ENCODE results near the gene FEM1C.

DNA sequence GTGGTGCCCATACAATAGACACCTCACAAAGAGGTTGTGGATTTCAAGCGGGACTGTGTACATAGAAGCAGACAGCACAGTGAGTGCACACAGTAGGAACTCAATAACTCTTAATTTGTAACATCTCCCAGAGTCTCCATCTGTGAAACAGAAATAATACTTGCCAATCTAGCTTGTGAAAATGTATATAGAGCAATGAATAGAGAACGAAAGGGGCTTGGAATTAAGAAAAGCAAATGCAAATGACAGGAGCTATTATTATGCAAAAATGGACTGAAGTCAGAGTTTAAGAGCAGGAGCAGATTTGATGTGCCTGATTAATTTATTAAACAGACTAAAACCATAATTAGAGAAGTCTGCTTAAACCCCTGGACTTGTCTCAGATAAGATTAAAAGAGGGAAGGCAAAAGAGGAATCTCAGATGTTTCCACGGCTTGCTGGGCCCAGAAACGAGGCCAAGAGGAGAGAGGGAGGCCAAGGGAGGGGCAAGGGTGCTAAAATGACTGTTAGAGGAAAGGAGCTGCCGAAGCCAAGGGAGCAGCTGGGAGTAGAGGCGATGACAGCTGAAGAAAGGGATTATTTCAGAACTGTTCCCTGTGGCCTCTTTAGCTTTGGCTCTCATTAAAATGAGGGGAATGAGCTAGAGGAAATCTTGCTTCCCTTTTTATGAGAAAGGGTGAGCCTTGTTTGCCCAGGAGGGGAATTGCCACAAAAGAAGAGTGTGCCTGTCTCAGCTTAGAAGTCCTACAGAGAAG is 72.1 kb downstream of the FEM1C start:
- TF ChIP-seq, protein P1, sequence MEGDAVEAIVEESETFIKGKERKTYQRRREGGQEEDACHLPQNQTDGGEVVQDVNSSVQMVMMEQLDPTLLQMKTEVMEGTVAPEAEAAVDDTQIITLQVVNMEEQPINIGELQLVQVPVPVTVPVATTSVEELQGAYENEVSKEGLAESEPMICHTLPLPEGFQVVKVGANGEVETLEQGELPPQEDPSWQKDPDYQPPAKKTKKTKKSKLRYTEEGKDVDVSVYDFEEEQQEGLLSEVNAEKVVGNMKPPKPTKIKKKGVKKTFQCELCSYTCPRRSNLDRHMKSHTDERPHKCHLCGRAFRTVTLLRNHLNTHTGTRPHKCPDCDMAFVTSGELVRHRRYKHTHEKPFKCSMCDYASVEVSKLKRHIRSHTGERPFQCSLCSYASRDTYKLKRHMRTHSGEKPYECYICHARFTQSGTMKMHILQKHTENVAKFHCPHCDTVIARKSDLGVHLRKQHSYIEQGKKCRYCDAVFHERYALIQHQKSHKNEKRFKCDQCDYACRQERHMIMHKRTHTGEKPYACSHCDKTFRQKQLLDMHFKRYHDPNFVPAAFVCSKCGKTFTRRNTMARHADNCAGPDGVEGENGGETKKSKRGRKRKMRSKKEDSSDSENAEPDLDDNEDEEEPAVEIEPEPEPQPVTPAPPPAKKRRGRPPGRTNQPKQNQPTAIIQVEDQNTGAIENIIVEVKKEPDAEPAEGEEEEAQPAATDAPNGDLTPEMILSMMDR (IDR thresholded peaks at IDR 0.05), result no peak
- no peak for TF ChIP-seq POLR2A (IDR thresholded peaks at IDR 0.05; ENCODE audit: low read depth)
- no peak for TF ChIP-seq POLR2AphosphoS5 (IDR thresholded peaks at IDR 0.05)
